Caco-2 (cell line): ENCODE results near the gene NT5M. TPM values are rescaled to one million over a fixed set of nuclear protein-coding genes. Genes with fewer than 3 reads are reported as not detected.

ENCODE experiments used
- BruUV-seq: library from RNA; stranded (reverse); fragments of 400-500 nt; replicated peaks from 2 replicates; lab custom pipeline; 2021; lab: Mats Ljungman, UMichigan
- CTCF ChIA-PET: fragments of 300-600 bp; sonication (Branson Sonifier 250); formaldehyde crosslinking; loops from one replicate; lab custom pipeline; 2022; ENCODE audit warnings: antibody characterized with exemption; lab: Charles Lee
- POLR2A ChIA-PET: fragments of 300-600 bp; sonication (Branson Sonifier 250); formaldehyde crosslinking; loops from one replicate; lab custom pipeline; 2022; ENCODE audit warnings: antibody characterized with exemption; lab: Charles Lee
- DNase-seq, 2 experiments: peaks; one replicate each; pipeline versions ENCODE4 v3.0.0 to v3.0.0-alpha.2; 2020 to 2022
- H3K27me3 ChIP-seq: replicated peaks from 2 replicates; pipeline ENCODE4 v1.6.0; 2011; ENCODE audit warnings: low read length; ENCODE audit not compliant: control insufficient read depth, insufficient read depth
- H3K36me3 ChIP-seq: 2 replicates; pipeline ENCODE4 v1.5.1; 2011; ENCODE audit warnings: low read length; ENCODE audit not compliant: control insufficient read depth, insufficient read depth
- H3K4me1 ChIP-seq: fragments of 250-450 bp; sonication (Bioruptor Pico); 2 replicates; pipeline ENCODE4 v1.5.1; 2020; ENCODE audit warnings: mild to moderate bottlenecking
- H3K4me3 ChIP-seq: 2 replicates; pipeline ENCODE4 v1.5.1; 2011; ENCODE audit warnings: low read depth, mild to moderate bottlenecking, control low read depth, low read length
- H3K9me3 ChIP-seq: fragments of 250-450 bp; sonication (Bioruptor Pico); 2 replicates; pipeline ENCODE4 v1.5.1; 2020; ENCODE audit warnings: mild to moderate bottlenecking, moderate library complexity
- H3K27ac Mint-ChIP-seq: one replicate; pipeline ENCODE4 v1.8.0; 2022; ENCODE audit warnings: mixed read lengths; ENCODE audit not compliant: unreplicated experiment
- H3K27me3 Mint-ChIP-seq: one replicate; pipeline ENCODE4 v1.8.0; 2022; ENCODE audit warnings: mixed read lengths; ENCODE audit not compliant: insufficient read depth, unreplicated experiment
- H3K36me3 Mint-ChIP-seq: one replicate; pipeline ENCODE4 v1.8.0; 2022; ENCODE audit warnings: mild to moderate bottlenecking, mixed read lengths; ENCODE audit not compliant: insufficient read depth, unreplicated experiment
- H3K4me1 Mint-ChIP-seq: one replicate; pipeline ENCODE4 v1.8.0; 2022; ENCODE audit warnings: low read depth, mixed read lengths; ENCODE audit not compliant: unreplicated experiment
- H3K4me3 Mint-ChIP-seq: one replicate; pipeline ENCODE4 v1.8.0; 2022; ENCODE audit warnings: mild to moderate bottlenecking, moderate library complexity, mixed read lengths; ENCODE audit not compliant: unreplicated experiment
- H3K9me3 Mint-ChIP-seq: one replicate; pipeline ENCODE4 v1.8.0; 2022; ENCODE audit warnings: mixed read lengths; ENCODE audit not compliant: unreplicated experiment
- CTCF ChIP-seq, 2 experiments: fragments of 200-600 bp in 1 of 2; IDR thresholded peaks; 1 replicate in 1 of 2; 2 replicates in 1 of 2; pipeline versions ENCODE4 v1.5.1 to v1.8.0; 2011 to 2022; ENCODE audit warnings: antibody characterized with exemption in 1 of 2, control low read depth in 1 of 2, inconsistent platforms in 1 of 2, low read depth in 1 of 2, low read length in 1 of 2, mild to moderate bottlenecking in 1 of 2, moderate library complexity in 1 of 2; ENCODE audit not compliant: insufficient read depth in 1 of 2, severe bottlenecking in 1 of 2, unreplicated experiment in 1 of 2
- intact Hi-C: fragments of 100-400 bp; cut with micrococcal nuclease; formaldehyde crosslinking; loops from one replicate; pipeline ENCODE4 v1.10.0; 2022; ENCODE audit not compliant: unreplicated experiment
- total RNA-seq: library from RNA; stranded (reverse); gene quantifications from 2 replicates; pipeline ENCODE4 v1.2.3, GENCODE V29; 2022

The NT5M gene
- total RNA-seq, 1 experiment from 2014 or later = 1.3 TPM

DNA sequence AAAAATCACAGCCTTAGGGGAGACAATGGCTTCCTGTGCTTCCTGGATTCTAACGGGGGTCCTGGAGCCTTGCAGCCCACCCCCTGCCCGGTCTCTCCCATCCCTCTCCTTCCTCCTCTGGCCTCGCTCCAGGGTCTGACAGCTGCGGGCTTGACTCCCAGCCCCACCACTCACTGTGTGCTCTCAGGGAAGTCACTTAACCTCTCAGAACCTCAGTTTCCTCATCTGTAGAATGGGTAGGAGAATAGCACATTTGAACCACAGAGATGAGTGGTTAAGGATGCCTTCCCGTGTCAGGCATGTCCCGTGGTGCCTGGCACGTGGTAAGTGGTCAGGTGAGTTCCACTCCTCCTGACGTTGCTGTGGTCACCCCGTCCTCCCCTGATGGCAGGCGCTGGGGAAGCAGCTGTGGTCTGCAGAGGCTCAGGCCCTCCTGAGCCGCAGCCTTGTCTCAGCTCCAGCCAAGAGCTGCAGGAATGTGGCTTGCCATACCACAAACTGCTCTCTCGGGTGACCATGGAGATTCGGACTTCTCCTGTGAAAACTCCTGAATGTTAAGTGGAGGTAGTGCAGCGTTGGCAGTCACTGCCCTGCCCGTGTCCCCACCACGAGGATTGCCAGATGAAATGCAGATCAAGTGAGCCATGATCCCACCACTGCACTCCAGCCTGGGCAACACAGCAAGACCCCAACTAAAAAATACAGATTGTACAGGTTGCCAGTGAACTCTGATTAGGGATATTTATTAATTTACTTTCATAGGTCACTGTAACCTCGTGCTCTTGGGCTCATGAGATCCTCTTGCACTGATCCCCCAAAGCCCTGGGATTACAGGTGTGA, 85.7 kb downstream of the NT5M start:
- intact Hi-C loops = loop anchor here (1.0 to 5.0 kb wide), 2 partner anchors 33 to 58 kb away; no protein-coding TSS in a partner anchor
- Histone ChIP-seq H3K36me3 (no peaks in the 10 kb centered on the region), H3K4me1 (peaks cover 12% of the 10 kb centered on the region), H3K9me3 (no peaks in the 10 kb centered on the region), H3K4me3 (no peak overlapping the region), H3K27me3 (no peaks in the 10 kb centered on the region)
- no peaks in the 10 kb centered on the region for H3K27me3 Mint-ChIP-seq
- no peak for DNase-seq
- CTCF ChIA-PET = interaction anchor here (1.6 kb wide), 1 partner anchor 108 kb away, joined by 11 read pairs; the partner anchor contains the start of gene RASD1
- no peak overlapping the region for H3K27ac Mint-ChIP-seq
- TF ChIP-seq CTCF (IDR thresholded peaks at IDR 0.05; ENCODE audit: insufficient read depth in 1 of 2, low read depth in 1 of 2, low read length in 1 of 2, severe bottlenecking in 1 of 2, unreplicated experiment in 1 of 2) = no peak
- no peaks in the 10 kb centered on the region for H3K9me3 Mint-ChIP-seq
- H3K4me3 Mint-ChIP-seq = no peak overlapping the region
- POLR2A ChIA-PET = no interaction called here
- H3K4me1 Mint-ChIP-seq = peaks cover 21% of the 10 kb centered on the region
- BruUV-seq = no TSS peak
- H3K36me3 Mint-ChIP-seq = no peaks in the 10 kb centered on the region

GRCh38 chr17:17391668-17392370, 88.6 kb downstream of the NT5M start:
- H3K4me1 Mint-ChIP-seq = peaks cover 9% of the 10 kb centered on the region
- ChIA-PET POLR2A (interaction anchor here (0.6 kb wide), 1 partner anchor 16 kb away, joined by 4 read pairs; no protein-coding TSS in a partner anchor), CTCF (interaction anchor here (0.9 kb wide), 1 partner anchor 55 kb away, joined by 3 read pairs; no protein-coding TSS in a partner anchor)
- H3K4me3 ChIP-seq = no peak overlapping the region
- no peaks in the 10 kb centered on the region for H3K36me3 Mint-ChIP-seq
- BruUV-seq = no TSS peak
- no peaks in the 10 kb centered on the region for H3K9me3 Mint-ChIP-seq
- DNase-seq = no peak
- H3K9me3 ChIP-seq = no peaks in the 10 kb centered on the region
- no peaks in the 10 kb centered on the region for H3K27me3 ChIP-seq
- no peaks in the 10 kb centered on the region for H3K36me3 ChIP-seq
- intact Hi-C loops = no loop called here
- no peak overlapping the region for H3K27ac Mint-ChIP-seq
- no peak for TF ChIP-seq CTCF (IDR thresholded peaks at IDR 0.05; ENCODE audit: insufficient read depth in 1 of 2, low read depth in 1 of 2, low read length in 1 of 2, severe bottlenecking in 1 of 2, unreplicated experiment in 1 of 2)
- H3K27me3 Mint-ChIP-seq = no peaks in the 10 kb centered on the region
- no peak overlapping the region for H3K4me3 Mint-ChIP-seq
- peaks cover 12% of the 10 kb centered on the region for H3K4me1 ChIP-seq

DNA sequence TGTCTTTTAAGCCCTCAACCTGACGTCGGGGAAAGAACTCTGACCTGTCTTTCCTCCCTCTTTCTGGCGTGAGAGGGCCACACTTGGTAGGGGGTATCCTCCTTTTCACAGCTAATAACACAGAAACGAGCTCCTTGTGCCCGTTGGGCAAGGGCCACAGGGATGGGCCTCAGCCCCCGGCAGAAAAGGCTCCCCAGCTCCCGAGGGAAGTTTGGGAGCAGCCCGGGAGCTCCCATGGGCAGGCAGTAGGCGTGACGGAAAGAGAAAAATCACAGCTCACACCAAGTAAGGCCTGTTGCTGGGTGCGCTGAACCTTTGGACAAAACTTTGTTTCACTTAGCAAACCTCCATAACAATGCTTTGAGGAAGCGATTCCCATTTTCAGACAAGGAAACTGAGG, 90.8 kb downstream of the NT5M start:
- intact Hi-C loops = no loop called here
- Mint-ChIP-seq H3K4me1 (no peaks in the 10 kb centered on the region), H3K9me3 (no peaks in the 10 kb centered on the region), H3K27me3 (no peaks in the 10 kb centered on the region), H3K4me3 (no peak overlapping the region), H3K27ac (no peak overlapping the region), H3K36me3 (no peaks in the 10 kb centered on the region)
- no TSS peak for BruUV-seq
- no peaks in the 10 kb centered on the region for H3K4me1 ChIP-seq
- no peak for TF ChIP-seq CTCF (IDR thresholded peaks at IDR 0.05; ENCODE audit: insufficient read depth in 1 of 2, low read depth in 1 of 2, low read length in 1 of 2, severe bottlenecking in 1 of 2, unreplicated experiment in 1 of 2)
- no peaks in the 10 kb centered on the region for H3K27me3 ChIP-seq
- no peak for DNase-seq
- H3K36me3 ChIP-seq = no peaks in the 10 kb centered on the region
- CTCF ChIA-PET = no interaction called here
- POLR2A ChIA-PET = no interaction called here
- H3K9me3 ChIP-seq = no peaks in the 10 kb centered on the region
- H3K4me3 ChIP-seq = no peak overlapping the region
